PC-9 (cell line): ENCODE data around the gene CADPS2. TPM values are rescaled to one million over a fixed set of nuclear protein-coding genes. Genes with fewer than 3 reads are reported as not detected.

Experiments used
- BruUV-seq: library from RNA; stranded (reverse); fragments of 400-500 nt; replicated peaks from 2 replicates; lab custom pipeline; 2021; lab: Mats Ljungman, UMichigan
- CTCF ChIA-PET: fragments of 300-600 bp; sonication (Branson Sonifier 250); formaldehyde crosslinking; loops from one replicate; lab custom pipeline; 2022; ENCODE audit warnings: antibody characterized with exemption; lab: Charles Lee
- POLR2A ChIA-PET: fragments of 300-600 bp; sonication (Branson Sonifier 250); formaldehyde crosslinking; loops from one replicate; lab custom pipeline; 2022; ENCODE audit warnings: antibody characterized with exemption; ENCODE audit not compliant: unreplicated experiment; lab: Charles Lee
- DNase-seq, 2 experiments: peaks; one replicate each; pipeline versions ENCODE4 v3.0.0 to v3.0.0-alpha.2; 2015 to 2022; ENCODE audit warnings: mixed read lengths in 1 of 2
- H2AFZ ChIP-seq: fragments of 200-600 bp; sonication (generic); 2 replicates; pipeline ENCODE4 v1.8.1; 2017; ENCODE audit warnings: antibody characterized with exemption
- H3F3A ChIP-seq: fragments of 200-600 bp; sonication (generic); 2 replicates; pipeline ENCODE4 v1.8.1; 2017; ENCODE audit warnings: antibody characterized with exemption, mild to moderate bottlenecking, low read depth; ENCODE audit not compliant: insufficient read depth
- H3K27ac ChIP-seq: fragments of 200-600 bp; sonication (generic); 2 replicates; pipeline ENCODE4 v1.6.1; 2016; ENCODE audit warnings: mixed run types
- H3K27me3 ChIP-seq: fragments of 200-600 bp; sonication (generic); 2 replicates; pipeline ENCODE4 v1.6.1; 2016; ENCODE audit warnings: low read depth, mixed run types; ENCODE audit not compliant: insufficient read depth
- H3K36me3 ChIP-seq: fragments of 200-600 bp; sonication (generic); 2 replicates; pipeline ENCODE4 v1.6.1; 2016; ENCODE audit warnings: low read depth, mixed run types
- H3K4me1 ChIP-seq: fragments of 200-600 bp; sonication (generic); replicated peaks from 2 replicates; pipeline ENCODE4 v1.6.1; 2016; ENCODE audit warnings: mixed run types; ENCODE audit not compliant: insufficient read depth
- H3K4me2 ChIP-seq: fragments of 200-600 bp; sonication (generic); 2 replicates; pipeline ENCODE4 v1.6.1; 2017; ENCODE audit warnings: mixed run types
- H3K4me3 ChIP-seq: fragments of 200-600 bp; sonication (generic); 2 replicates; pipeline ENCODE4 v1.6.1; 2016; ENCODE audit warnings: mixed run types
- H3K79me2 ChIP-seq: fragments of 200-600 bp; sonication (generic); 2 replicates; pipeline ENCODE4 v1.6.1; 2017; ENCODE audit warnings: low read depth, mixed run types
- H3K9me2 ChIP-seq: fragments of 200-600 bp; sonication (generic); 2 replicates; pipeline ENCODE4 v1.8.1; 2017; ENCODE audit warnings: mild to moderate bottlenecking; ENCODE audit not compliant: insufficient read depth
- H3K9me3 ChIP-seq: fragments of 200-600 bp; sonication (generic); 2 replicates; pipeline ENCODE4 v1.8.1; 2016; ENCODE audit warnings: low read depth; ENCODE audit not compliant: insufficient read depth
- H4K20me1 ChIP-seq: fragments of 200-600 bp; sonication (generic); 2 replicates; pipeline ENCODE4 v1.8.1; 2017; ENCODE audit not compliant: insufficient read depth
- EZH2 ChIP-seq: fragments of 200-600 bp; sonication (generic); IDR thresholded peaks from 2 replicates; pipeline ENCODE4 v1.8.0; 2017; ENCODE audit warnings: antibody characterized with exemption, low read depth
- intact Hi-C: fragments of 100-400 bp; cut with micrococcal nuclease; formaldehyde crosslinking; loops from one replicate; pipeline ENCODE4 v1.10.0; 2022; ENCODE audit not compliant: unreplicated experiment
- total RNA-seq: library from RNA; stranded (reverse); gene quantifications from 2 replicates; pipeline ENCODE4 v1.2.3, GENCODE V29; 2021
- TF ChIP-seq, protein P1 (sequence below): fragments of 200-600 bp; sonication (generic); conservative IDR thresholded peaks from 2 replicates; pipeline ENCODE4 v1.6.1; 2017; ENCODE audit warnings: mixed run types, antibody characterized with exemption, mild to moderate bottlenecking, moderate library complexity

Gene CADPS2
- total RNA-seq, 1 experiment from 2014 or later = 11.9 TPM

DNA sequence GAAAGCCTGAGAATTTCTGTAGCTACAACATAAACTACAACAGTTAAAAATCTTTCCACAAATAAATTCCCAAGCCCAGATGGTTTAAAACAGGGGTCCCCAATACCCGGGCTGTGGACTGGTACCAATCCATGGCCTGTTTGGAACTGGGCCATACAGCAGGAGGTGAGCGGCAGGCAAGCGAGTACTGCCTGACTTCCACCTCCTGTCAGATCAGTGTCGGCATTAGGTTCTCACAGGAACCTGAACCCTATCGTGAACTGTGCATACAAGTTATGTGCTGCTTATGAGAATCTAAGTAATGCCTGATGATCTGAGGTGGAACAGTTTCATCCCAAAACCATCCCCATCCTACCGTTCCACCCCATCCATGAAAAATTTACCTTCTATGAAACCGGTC, 421.0 kb downstream of the CADPS2 start:
- intact Hi-C loops = no loop called here
- H3K4me3 ChIP-seq = no peak overlapping the region
- no peaks in the 10 kb centered on the region for H3K9me2 ChIP-seq
- H3K79me2 ChIP-seq = no peaks in the 10 kb centered on the region
- no peaks in the 10 kb centered on the region for H3K27me3 ChIP-seq
- no peak overlapping the region for H2AFZ ChIP-seq
- POLR2A ChIA-PET = no interaction called here
- H3K4me2 ChIP-seq = no peak overlapping the region
- no peaks in the 10 kb centered on the region for H4K20me1 ChIP-seq
- no peaks in the 10 kb centered on the region for H3K36me3 ChIP-seq
- no peaks in the 10 kb centered on the region for H3K9me3 ChIP-seq
- no peak overlapping the region for H3K27ac ChIP-seq
- no peak for DNase-seq
- TF ChIP-seq, protein P1, sequence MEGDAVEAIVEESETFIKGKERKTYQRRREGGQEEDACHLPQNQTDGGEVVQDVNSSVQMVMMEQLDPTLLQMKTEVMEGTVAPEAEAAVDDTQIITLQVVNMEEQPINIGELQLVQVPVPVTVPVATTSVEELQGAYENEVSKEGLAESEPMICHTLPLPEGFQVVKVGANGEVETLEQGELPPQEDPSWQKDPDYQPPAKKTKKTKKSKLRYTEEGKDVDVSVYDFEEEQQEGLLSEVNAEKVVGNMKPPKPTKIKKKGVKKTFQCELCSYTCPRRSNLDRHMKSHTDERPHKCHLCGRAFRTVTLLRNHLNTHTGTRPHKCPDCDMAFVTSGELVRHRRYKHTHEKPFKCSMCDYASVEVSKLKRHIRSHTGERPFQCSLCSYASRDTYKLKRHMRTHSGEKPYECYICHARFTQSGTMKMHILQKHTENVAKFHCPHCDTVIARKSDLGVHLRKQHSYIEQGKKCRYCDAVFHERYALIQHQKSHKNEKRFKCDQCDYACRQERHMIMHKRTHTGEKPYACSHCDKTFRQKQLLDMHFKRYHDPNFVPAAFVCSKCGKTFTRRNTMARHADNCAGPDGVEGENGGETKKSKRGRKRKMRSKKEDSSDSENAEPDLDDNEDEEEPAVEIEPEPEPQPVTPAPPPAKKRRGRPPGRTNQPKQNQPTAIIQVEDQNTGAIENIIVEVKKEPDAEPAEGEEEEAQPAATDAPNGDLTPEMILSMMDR = no peak
- no peak for TF ChIP-seq EZH2
- no TSS peak for BruUV-seq
- H3F3A ChIP-seq = no peaks in the 10 kb centered on the region
- H3K4me1 ChIP-seq = no peaks in the 10 kb centered on the region
- CTCF ChIA-PET = no interaction called here

- Histone ChIP-seq H3K27me3 (no peaks in the 10 kb centered on the region), H3K9me2 (no peaks in the 10 kb centered on the region), H3K36me3 (no peaks in the 10 kb centered on the region), H3K4me2 (no peak overlapping the region), H3K4me1 (no peaks in the 10 kb centered on the region), H3K79me2 (no peaks in the 10 kb centered on the region), H3F3A (no peaks in the 10 kb centered on the region), H3K4me3 (no peak overlapping the region), H4K20me1 (no peaks in the 10 kb centered on the region), H2AFZ (no peak overlapping the region), H3K27ac (no peak overlapping the region), H3K9me3 (no peaks in the 10 kb centered on the region)
- intact Hi-C loops = no loop called here
- ChIA-PET CTCF (no interaction called here), POLR2A (no interaction called here)
- TF ChIP-seq, protein P1 = no peak
- TF ChIP-seq EZH2 = no peak
- BruUV-seq = no TSS peak
- DNase-seq = no peak
These were observed 422.6 kb downstream of the CADPS2 start for GRCh38 chr7:122463631-122464030.

GRCh38 chr7:122460936-122461335, 425.3 kb downstream of the CADPS2 start:
- Histone ChIP-seq H3K9me2 (no peaks in the 10 kb centered on the region), H3K4me2 (no peak overlapping the region), H3K27me3 (no peaks in the 10 kb centered on the region), H3K27ac (no peak overlapping the region), H2AFZ (no peak overlapping the region), H3K4me1 (no peaks in the 10 kb centered on the region), H3K79me2 (no peaks in the 10 kb centered on the region), H4K20me1 (no peaks in the 10 kb centered on the region), H3K36me3 (no peaks in the 10 kb centered on the region), H3K9me3 (no peaks in the 10 kb centered on the region), H3K4me3 (no peak overlapping the region), H3F3A (no peaks in the 10 kb centered on the region)
- ChIA-PET POLR2A (no interaction called here), CTCF (no interaction called here)
- TF ChIP-seq, protein P1 = no peak
- TF ChIP-seq EZH2 = no peak
- intact Hi-C loops = no loop called here
- DNase-seq = no peak
- BruUV-seq = no TSS peak
